ENCODE results near the gene EMP1. TPM values are rescaled to one million over a fixed set of nuclear protein-coding genes. Genes with fewer than 3 reads are reported as not detected.

The EMP1 gene
- polyA plus RNA-seq, 3 donors: 106 to 123 (median 109) TPM

GRCh38 chr12:13171921-13172859 is 24.3 kb upstream of the EMP1 start:
- peak in 1 of 3 donors; percentile 75 for DNase-seq (ENCODE audit: low read depth in 3 of 3, low spot score in 2 of 3)

- no peak for DNase-seq (ENCODE audit: low read depth in 3 of 3, low spot score in 2 of 3)
These were observed 23.3 kb upstream of the EMP1 start for GRCh38 chr12:13173012-13173932.

- DNase-seq (ENCODE audit: low read depth in 3 of 3, low spot score in 2 of 3): no peak
These were observed 21.0 kb upstream of the EMP1 start for GRCh38 chr12:13175499-13175898.

- no peak for DNase-seq (ENCODE audit: low read depth in 3 of 3, low spot score in 2 of 3)
These were observed 20.3 kb upstream of the EMP1 start for GRCh38 chr12:13176256-13176655.

GRCh38 chr12:13177373-13177772 is 19.2 kb upstream of the EMP1 start:
- no peak for DNase-seq (ENCODE audit: low read depth in 3 of 3, low spot score in 2 of 3)

- no peak for DNase-seq (ENCODE audit: low read depth in 3 of 3, low spot score in 2 of 3)
These were observed 18.6 kb upstream of the EMP1 start for GRCh38 chr12:13177906-13178305.

GRCh38 chr12:13178568-13179210 is 17.8 kb upstream of the EMP1 start:
- DNase-seq (ENCODE audit: low read depth in 3 of 3, low spot score in 2 of 3): no peak

GRCh38 chr12:13179211-13180074 is 17.1 kb upstream of the EMP1 start:
- no peak for DNase-seq (ENCODE audit: low read depth in 3 of 3, low spot score in 2 of 3)

GRCh38 chr12:13181375-13182070 is 15.0 kb upstream of the EMP1 start:
- DNase-seq (ENCODE audit: low read depth in 3 of 3, low spot score in 2 of 3): no peak

GRCh38 chr12:13182881-13183280 is 13.6 kb upstream of the EMP1 start:
- no peak for DNase-seq (ENCODE audit: low read depth in 3 of 3, low spot score in 2 of 3)

GRCh38 chr12:13183620-13184019 is 12.9 kb upstream of the EMP1 start:
- no peak for DNase-seq (ENCODE audit: low read depth in 3 of 3, low spot score in 2 of 3)

GRCh38 chr12:13186302-13186701 is 10.2 kb upstream of the EMP1 start:
- DNase-seq (ENCODE audit: low read depth in 3 of 3, low spot score in 2 of 3): no peak

- no peak for DNase-seq (ENCODE audit: low read depth in 3 of 3, low spot score in 2 of 3)
These were observed 9.1 kb upstream of the EMP1 start for GRCh38 chr12:13187399-13187798.

GRCh38 chr12:13189264-13189663 is 7.3 kb upstream of the EMP1 start:
- DNase-seq (ENCODE audit: low read depth in 3 of 3, low spot score in 2 of 3): no peak

GRCh38 chr12:13190275-13190674 is 6.3 kb upstream of the EMP1 start:
- no peak for DNase-seq (ENCODE audit: low read depth in 3 of 3, low spot score in 2 of 3)

- no peak for DNase-seq (ENCODE audit: low read depth in 3 of 3, low spot score in 2 of 3)
These were observed 3.8 kb upstream of the EMP1 start for GRCh38 chr12:13192719-13193118.

- DNase-seq (ENCODE audit: low read depth in 3 of 3, low spot score in 2 of 3): no peak
These were observed 2.9 kb upstream of the EMP1 start for GRCh38 chr12:13193505-13194231.

GRCh38 chr12:13194401-13195110 is 2.0 kb upstream of the EMP1 start:
- no peak for DNase-seq (ENCODE audit: low read depth in 3 of 3, low spot score in 2 of 3)

Measured in right renal cortex interstitium (tissue), 3 donors.